H1 (cell line): Measurements from ENCODE around the gene PRLHR. TPM values are rescaled to one million over a fixed set of nuclear protein-coding genes. Genes with fewer than 3 reads are reported as not detected.

ENCODE experiments used
- CTCF ChIA-PET: fragments of 300-600 bp; sonication (Branson Sonifier 250); formaldehyde crosslinking; loops from one replicate; lab custom pipeline; 2021; ENCODE audit not compliant: partially characterized antibody; lab: Charles Lee
- POLR2A ChIA-PET: fragments of 300-600 bp; sonication (Branson Sonifier 250); formaldehyde crosslinking; loops from one replicate; lab custom pipeline; 2021; ENCODE audit warnings: inconsistent platforms; ENCODE audit not compliant: partially characterized antibody; lab: Charles Lee
- DNase-seq, 2 experiments: peaks; one replicate each; pipeline versions ENCODE4 v3.0.0 to v3.0.0-alpha.2; 2010 to 2022; ENCODE audit warnings: low spot score in 2 of 2, low read depth in 1 of 2, mixed read lengths in 1 of 2
- FAIRE-seq: peaks from 2 replicates; lab custom pipeline; 2011; peaks lifted over from hg19 to GRCh38; lab: Jason Lieb, UNC
- H2AFZ ChIP-seq: 2 replicates; pipeline ENCODE4 v1.8.1; 2012; ENCODE audit warnings: low read length, inconsistent platforms
- H2AK5ac ChIP-seq: 2 replicates; pipeline ENCODE4 v1.6.1; 2013; ENCODE audit warnings: low read depth, low read length
- H2BK120ac ChIP-seq: replicated peaks from 2 replicates; pipeline ENCODE3; 2013; ENCODE audit warnings: low read depth, low read length, inconsistent platforms
- H2BK12ac ChIP-seq: 2 replicates; pipeline ENCODE4 v1.6.1; 2013; ENCODE audit warnings: low read depth, low read length
- H2BK15ac ChIP-seq: 2 replicates; pipeline ENCODE4 v1.6.1; 2013; ENCODE audit warnings: low read length
- H2BK20ac ChIP-seq: 2 replicates; pipeline ENCODE4 v1.6.1; 2013; ENCODE audit warnings: low read length
- H2BK5ac ChIP-seq: 2 replicates; pipeline ENCODE4 v1.6.1; 2013; ENCODE audit warnings: low read depth, low read length
- H3K14ac ChIP-seq: 2 replicates; pipeline ENCODE4 v1.6.1; 2013; ENCODE audit warnings: inconsistent platforms; ENCODE audit not compliant: insufficient read length
- H3K18ac ChIP-seq: 2 replicates; pipeline ENCODE4 v1.6.1; 2013; ENCODE audit warnings: low read length; ENCODE audit errors: extremely low read depth
- H3K23ac ChIP-seq: 2 replicates; pipeline ENCODE4 v1.6.1; 2013; ENCODE audit warnings: inconsistent platforms; ENCODE audit not compliant: insufficient read length
- H3K23me2 ChIP-seq: 2 replicates; pipeline ENCODE4 v1.6.1; 2013; ENCODE audit warnings: low read depth, low read length
- H3K27ac ChIP-seq: 2 replicates; pipeline ENCODE4 v1.6.1; 2011; ENCODE audit warnings: low read depth, low read length, inconsistent platforms
- H3K27me3 ChIP-seq, 4 experiments: replicated peaks in 1 of 4; 1 replicate in 1 of 4; 2 replicates in 3 of 4; pipeline versions ENCODE4 v1.6.1 to v1.8.1; 2011 to 2013; ENCODE audit warnings: low read length in 3 of 4, mild to moderate bottlenecking in 3 of 4, inconsistent platforms in 2 of 4, mixed read lengths in 2 of 4, moderate library complexity in 1 of 4; ENCODE audit not compliant: control insufficient read depth in 3 of 4, insufficient read depth in 3 of 4; ENCODE audit errors: extremely low read depth in 1 of 4
- H3K36me3 ChIP-seq, 4 experiments: 2 replicates each; pipeline versions ENCODE4 v1.6.1 to v1.8.1; 2011 to 2013; ENCODE audit warnings: mild to moderate bottlenecking in 4 of 4, low read length in 3 of 4, moderate library complexity in 2 of 4, control low read depth in 1 of 4, inconsistent platforms in 1 of 4; ENCODE audit not compliant: insufficient read depth in 4 of 4, control insufficient read depth in 2 of 4
- H3K4ac ChIP-seq: replicated peaks from 2 replicates; pipeline ENCODE3; 2013; ENCODE audit warnings: low read length, low read depth, mixed read lengths, inconsistent platforms; ENCODE audit not compliant: insufficient read length
- H3K4me1 ChIP-seq, 4 experiments: replicated peaks in 1 of 4; 1 replicate in 1 of 4; 2 replicates in 3 of 4; pipeline versions ENCODE4 v1.6.1 to v1.8.1; 2011 to 2013; ENCODE audit warnings: low read length in 3 of 4, inconsistent platforms in 2 of 4, mixed read lengths in 1 of 4; ENCODE audit not compliant: insufficient read depth in 4 of 4, control insufficient read depth in 3 of 4
- H3K4me2 ChIP-seq, 2 experiments: 2 replicates each; pipeline versions ENCODE4 v1.6.1 to v1.8.1; 2011 to 2013; ENCODE audit warnings: low read depth in 2 of 2, low read length in 2 of 2, control low read depth in 1 of 2, inconsistent platforms in 1 of 2, mild to moderate bottlenecking in 1 of 2; ENCODE audit not compliant: insufficient read depth in 1 of 2
- H3K4me3 ChIP-seq, 4 experiments: fragments of 200-600, 300-600 bp in 1 of 4; sonication (generic), shearing (Covaris generic), sonication (Bioruptor Twin) in 1 of 4; 2 replicates each; pipeline versions ENCODE4 v1.5.1 to v1.8.1; 2011 to 2016; ENCODE audit warnings: low read length in 4 of 4, low read depth in 3 of 4, control low read depth in 2 of 4, inconsistent platforms in 2 of 4, mild to moderate bottlenecking in 2 of 4, mixed read lengths in 1 of 4, moderate library complexity in 1 of 4; ENCODE audit not compliant: insufficient read depth in 2 of 4; ENCODE audit errors: extremely low read depth in 1 of 4
- H3K56ac ChIP-seq: replicated peaks from 2 replicates; pipeline ENCODE3; 2013; ENCODE audit warnings: low read depth, mild to moderate bottlenecking, mixed read lengths, low read length, inconsistent platforms; ENCODE audit not compliant: insufficient read length
- H3K79me1 ChIP-seq: 2 replicates; pipeline ENCODE4 v1.6.1; 2013; ENCODE audit warnings: low read depth, low read length, control low read depth
- H3K79me2 ChIP-seq, 2 experiments: 2 replicates each; pipeline versions ENCODE4 v1.6.1 to v1.8.1; 2012 to 2013; ENCODE audit warnings: low read length in 2 of 2, mild to moderate bottlenecking in 2 of 2, inconsistent platforms in 1 of 2; ENCODE audit not compliant: insufficient read depth in 2 of 2, control insufficient read depth in 1 of 2
- H3K9ac ChIP-seq, 4 experiments: replicated peaks in 1 of 4; 1 replicate in 1 of 4; 2 replicates in 3 of 4; pipeline versions ENCODE4 v1.6.1 to v1.8.1; 2011 to 2013; ENCODE audit warnings: low read depth in 3 of 4, low read length in 3 of 4, control low read depth in 2 of 4, mild to moderate bottlenecking in 2 of 4, moderate library complexity in 2 of 4, inconsistent platforms in 1 of 4; ENCODE audit errors: extremely low read depth in 1 of 4
- H3K9me3 ChIP-seq, 2 experiments: 2 replicates each; pipeline versions ENCODE4 v1.6.1 to v1.8.1; 2012 to 2013; ENCODE audit warnings: mild to moderate bottlenecking in 2 of 2, moderate library complexity in 2 of 2, control low read depth in 1 of 2, inconsistent platforms in 1 of 2, low read depth in 1 of 2, low read length in 1 of 2, mixed read lengths in 1 of 2; ENCODE audit not compliant: insufficient read depth in 2 of 2
- H4K20me1 ChIP-seq, 2 experiments: replicated peaks in 1 of 2; 2 replicates each; pipeline versions ENCODE3 to v1.8.1; 2011 to 2013; ENCODE audit warnings: inconsistent platforms in 2 of 2, low read length in 2 of 2, mild to moderate bottlenecking in 1 of 2; ENCODE audit not compliant: insufficient read depth in 2 of 2, control insufficient read depth in 1 of 2
- H4K5ac ChIP-seq: 2 replicates; pipeline ENCODE4 v1.6.1; 2013; ENCODE audit warnings: low read length, low read depth, mixed read lengths, inconsistent platforms; ENCODE audit not compliant: insufficient read length
- H4K8ac ChIP-seq: 2 replicates; pipeline ENCODE4 v1.8.0; 2013; ENCODE audit warnings: mild to moderate bottlenecking, moderate library complexity, low read length, inconsistent platforms; ENCODE audit not compliant: insufficient read depth; ENCODE audit errors: extremely low read depth
- H4K91ac ChIP-seq: replicated peaks from 2 replicates; pipeline ENCODE3; 2013; ENCODE audit warnings: low read length, mixed read lengths, inconsistent platforms; ENCODE audit not compliant: insufficient read length
- KDM1A ChIP-seq: fragments of 200-600, 300-600 bp; sonication (generic); IDR thresholded peaks from 2 replicates; pipeline ENCODE4 v1.7.1; 2016; ENCODE audit warnings: mild to moderate bottlenecking, low read length, borderline replicate concordance
- RAD21 ChIP-seq, 2 experiments: IDR thresholded peaks in 1 of 2; conservative IDR thresholded peaks in 1 of 2; 2 replicates each; pipeline ENCODE4 v1.6.1; 2011; ENCODE audit warnings: low read depth in 2 of 2, low read length in 2 of 2, improper control_type of control experiment in 1 of 2, inconsistent platforms in 1 of 2, mild to moderate bottlenecking in 1 of 2, moderate library complexity in 1 of 2
- WGBS, 2 experiments: shearing (Covaris generic) in 1 of 2; methylation state at CpG; one replicate each; pipeline versions ENCODE4 v1.1.6 to v1.1.7; 2013 to 2015; ENCODE audit warnings: low lambda C conversion rate in 2 of 2, mixed read lengths in 2 of 2, inconsistent platforms in 1 of 2, low coverage in 1 of 2, missing lambda C conversion rate in 1 of 2; ENCODE audit not compliant: insufficient replicate concordance in 2 of 2, insufficient coverage in 1 of 2, insufficient read length in 1 of 2; ENCODE audit errors: extremely low coverage in 1 of 2, missing lambda C conversion rate in 1 of 2; 5-methylcytosine and 5-hydroxymethylcytosine counted together
- polyA plus RNA-seq, 7 experiments: library from polyadenylated mRNA; depleted of rRNA in 3 of 7; stranded (reverse) in 5 of 7; unstranded in 2 of 7; fragments of >200 nt in 5 of 7; fragments of 200-250 nt in 2 of 7; gene quantifications; 1 replicate in 5 of 7; 2 replicates in 1 of 7; 4 replicates in 1 of 7; pipeline versions ENCODE4 v1.2.1 to v1.2.3, GENCODE V29; 2011 to 2013; ENCODE audit warnings: missing spikeins in 2 of 7, mixed read lengths in 2 of 7
- total RNA-seq: library from RNA; stranded (reverse); fragmentation: NEBNext Ultra II Directional; extraction: Animal tissue kit (Norgen Biotek cat#: 25700); gene quantifications from 2 replicates; pipeline ENCODE4 v1.2.1, GENCODE V29; 2021
- TF ChIP-seq, protein P1 (sequence below): IDR thresholded peaks from 2 replicates; pipeline ENCODE4 v1.6.1; 2012; ENCODE audit warnings: low read length, inconsistent platforms

PRLHR gene
- total and polyA plus RNA-seq, 2 of the 8 experiments (the other 6 are each of a cell fraction or from before 2014, with no cell fraction given), result not detected

DNA sequence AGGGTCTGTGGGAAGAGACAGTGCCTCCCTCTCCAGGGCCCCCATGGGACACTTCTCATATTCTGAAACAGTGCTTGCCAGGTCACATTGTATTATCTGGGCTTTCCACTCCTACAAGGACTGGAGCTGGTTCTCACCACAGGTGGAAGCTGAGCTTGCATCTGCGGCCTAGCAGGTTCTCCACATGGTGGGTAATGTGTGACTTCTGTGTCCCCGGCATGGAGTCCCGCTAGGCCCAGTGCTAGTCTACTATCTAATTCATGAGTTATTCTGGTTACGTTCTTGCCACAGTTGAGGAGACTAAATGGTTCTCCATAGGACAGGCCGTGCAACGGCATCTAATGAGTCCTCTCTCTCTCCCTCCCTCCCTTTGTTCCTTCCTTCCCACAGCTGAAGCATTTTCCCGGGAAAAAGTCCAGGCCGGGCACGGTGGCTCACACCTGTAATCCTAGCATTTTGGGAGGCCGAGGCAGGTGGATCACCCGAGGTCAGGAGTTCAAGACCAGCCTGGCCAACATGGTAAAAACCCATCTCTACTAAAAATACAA, 27.7 kb downstream of the PRLHR start:
- Histone ChIP-seq H3K4me3 (no peak overlapping the region), H3K27ac (no peak overlapping the region), H3K4ac (no peak overlapping the region), H3K4me1 (peaks cover 0 to 7% (median 2%) of the 10 kb centered on the region in 4 experiments; a peak in 3 of 7 replicates), H4K20me1 (no peaks in the 10 kb centered on the region), H3K9ac (no peak overlapping the region), H2BK20ac (no peak overlapping the region), H4K5ac (no peak overlapping the region), H3K23ac (no peak overlapping the region), H3K79me1 (no peaks in the 10 kb centered on the region), H3K56ac (no peak overlapping the region), H2BK15ac (no peak overlapping the region), H3K14ac (no peak overlapping the region), H3K18ac (no peak overlapping the region), H3K23me2 (no peaks in the 10 kb centered on the region), H3K4me2 (no peak overlapping the region), H3K27me3 (no peaks in the 10 kb centered on the region; a peak in 1 of 7 replicates), H2AFZ (no peak overlapping the region), H4K8ac (no peak overlapping the region), H3K9me3 (no peaks in the 10 kb centered on the region), H3K79me2 (no peaks in the 10 kb centered on the region), H2BK5ac (no peak overlapping the region), H2BK12ac (0 out of 2 replicates have a peak overlapping the region, but pooled peaks have one; percentile 17), H4K91ac (no peak overlapping the region), H2AK5ac (no peak overlapping the region), H3K36me3 (no peaks in the 10 kb centered on the region), H2BK120ac (no peak overlapping the region)
- no peak for FAIRE-seq
- DNase-seq, result no peak
- CTCF ChIA-PET, result interaction anchor here (0.6 to 5.1 kb wide), 29 partner anchors 10 to 660 kb away, joined by 3 to 65 read pairs (median 4); no protein-coding TSS in a partner anchor
- 91% methylated on average over 6 of the region's 11 CpGs; no CpG with 5 or more reads in 1 of the 2 experiments for WGBS, 2 experiments
- POLR2A ChIA-PET, result no interaction called here
- TF ChIP-seq RAD21 (IDR thresholded peaks at IDR 0.05 in 1 of 2, conservative IDR thresholded peaks at IDR 0.05 in 1 of 2; ENCODE audit: low read depth in 2 of 2, low read length in 2 of 2), result no peak
- TF ChIP-seq, protein P1, sequence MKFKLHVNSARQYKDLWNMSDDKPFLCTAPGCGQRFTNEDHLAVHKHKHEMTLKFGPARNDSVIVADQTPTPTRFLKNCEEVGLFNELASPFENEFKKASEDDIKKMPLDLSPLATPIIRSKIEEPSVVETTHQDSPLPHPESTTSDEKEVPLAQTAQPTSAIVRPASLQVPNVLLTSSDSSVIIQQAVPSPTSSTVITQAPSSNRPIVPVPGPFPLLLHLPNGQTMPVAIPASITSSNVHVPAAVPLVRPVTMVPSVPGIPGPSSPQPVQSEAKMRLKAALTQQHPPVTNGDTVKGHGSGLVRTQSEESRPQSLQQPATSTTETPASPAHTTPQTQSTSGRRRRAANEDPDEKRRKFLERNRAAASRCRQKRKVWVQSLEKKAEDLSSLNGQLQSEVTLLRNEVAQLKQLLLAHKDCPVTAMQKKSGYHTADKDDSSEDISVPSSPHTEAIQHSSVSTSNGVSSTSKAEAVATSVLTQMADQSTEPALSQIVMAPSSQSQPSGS, result no peak
- TF ChIP-seq KDM1A, result no peak
- TF ChIP-seq, all 59 proteins: peak for 0
